ENCODE data around the gene PIAS1. TPM values are rescaled to one million over a fixed set of nuclear protein-coding genes. Genes with fewer than 3 reads are reported as not detected.

Gene PIAS1
- total and polyA plus RNA-seq, 12 donors = 5.8 to 37.9 (median 30.3) TPM

GRCh38 chr15:68148039-68148438 is 93.9 kb downstream of the PIAS1 start:
- TF ChIP-seq, protein P1, sequence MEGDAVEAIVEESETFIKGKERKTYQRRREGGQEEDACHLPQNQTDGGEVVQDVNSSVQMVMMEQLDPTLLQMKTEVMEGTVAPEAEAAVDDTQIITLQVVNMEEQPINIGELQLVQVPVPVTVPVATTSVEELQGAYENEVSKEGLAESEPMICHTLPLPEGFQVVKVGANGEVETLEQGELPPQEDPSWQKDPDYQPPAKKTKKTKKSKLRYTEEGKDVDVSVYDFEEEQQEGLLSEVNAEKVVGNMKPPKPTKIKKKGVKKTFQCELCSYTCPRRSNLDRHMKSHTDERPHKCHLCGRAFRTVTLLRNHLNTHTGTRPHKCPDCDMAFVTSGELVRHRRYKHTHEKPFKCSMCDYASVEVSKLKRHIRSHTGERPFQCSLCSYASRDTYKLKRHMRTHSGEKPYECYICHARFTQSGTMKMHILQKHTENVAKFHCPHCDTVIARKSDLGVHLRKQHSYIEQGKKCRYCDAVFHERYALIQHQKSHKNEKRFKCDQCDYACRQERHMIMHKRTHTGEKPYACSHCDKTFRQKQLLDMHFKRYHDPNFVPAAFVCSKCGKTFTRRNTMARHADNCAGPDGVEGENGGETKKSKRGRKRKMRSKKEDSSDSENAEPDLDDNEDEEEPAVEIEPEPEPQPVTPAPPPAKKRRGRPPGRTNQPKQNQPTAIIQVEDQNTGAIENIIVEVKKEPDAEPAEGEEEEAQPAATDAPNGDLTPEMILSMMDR (IDR thresholded peaks at IDR 0.05) = no peak
- H3K27me3 ChIP-seq = no peaks in the 10 kb centered on the region
- peaks cover 0 to 5% (median 0%) of the 10 kb centered on the region in 9 donors for H3K4me1 ChIP-seq
- 94% methylated on average over 1 of the region's 1 CpG for WGBS, 2 donors
- no peaks in the 10 kb centered on the region for H3K9me3 ChIP-seq
- H3K36me3 ChIP-seq = peaks cover 0 to 74% (median 0%) of the 10 kb centered on the region in 9 donors
- intact Hi-C loops (cut with DNase I) = no loop called here
- H3K4me3 ChIP-seq = no peak overlapping the region
- ATAC-seq = no peak
- no peak for DNase-seq
- no peak overlapping the region for H3K27ac ChIP-seq

DNA sequence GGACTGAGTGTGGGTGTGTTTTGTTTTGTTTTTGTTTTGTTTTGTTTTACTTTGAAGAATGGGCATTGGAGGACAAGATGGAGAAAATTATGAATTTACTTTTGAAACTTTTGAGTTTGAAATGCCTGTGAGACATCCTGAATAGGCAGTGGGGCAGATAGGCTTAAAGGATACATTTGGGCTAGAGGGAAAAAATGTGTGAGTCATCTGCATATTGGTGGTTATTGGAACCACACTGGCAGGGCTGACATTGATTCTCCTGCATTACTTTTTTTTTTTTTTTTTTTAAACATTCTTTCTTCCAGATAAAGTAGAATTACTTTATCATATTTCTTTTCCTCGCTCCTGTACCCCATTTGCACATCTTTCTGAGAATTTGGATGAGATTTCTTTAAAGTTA is 94.9 kb downstream of the PIAS1 start:
- no peak overlapping the region for H3K4me3 ChIP-seq
- H3K9me3 ChIP-seq = no peaks in the 10 kb centered on the region
- no peak overlapping the region for H3K27ac ChIP-seq
- H3K4me1 ChIP-seq = peaks cover 0 to 3% (median 0%) of the 10 kb centered on the region in 9 donors
- 100% methylated on average over 1 of the region's 1 CpG for WGBS, 2 donors
- DNase-seq (no peak), ATAC-seq (no peak)
- H3K27me3 ChIP-seq = no peaks in the 10 kb centered on the region
- intact Hi-C loops (cut with DNase I) = no loop called here
- H3K36me3 ChIP-seq = peaks cover 0 to 76% (median 3%) of the 10 kb centered on the region in 9 donors
- TF ChIP-seq, protein P1 (IDR thresholded peaks at IDR 0.05) = no peak

- intact Hi-C loops (cut with DNase I) = loop anchor here in 8 of 10 donors (5.0 to 10.0 kb wide), 4 partner anchors 93 to 288 kb away; partner anchors contain the start of gene PIAS1 (in 7 of the 8)
- no peak for DNase-seq
- WGBS, 2 donors = 72 to 79% methylated on average over 1 of the region's 1 CpG
- no peaks in the 10 kb centered on the region for H3K27me3 ChIP-seq
- H3K36me3 ChIP-seq = peaks cover 0 to 69% (median 5%) of the 10 kb centered on the region in 9 donors
- no peaks in the 10 kb centered on the region for H3K9me3 ChIP-seq
- ATAC-seq = no peak
- no peak overlapping the region for H3K4me3 ChIP-seq
- no peak overlapping the region for H3K27ac ChIP-seq
- TF ChIP-seq, protein P1 (IDR thresholded peaks at IDR 0.05) = no peak
- H3K4me1 ChIP-seq = peaks cover 0 to 8% (median 0%) of the 10 kb centered on the region in 9 donors
Measured at GRCh38 chr15:68150187-68150586, 96.1 kb downstream of the PIAS1 start.

DNA sequence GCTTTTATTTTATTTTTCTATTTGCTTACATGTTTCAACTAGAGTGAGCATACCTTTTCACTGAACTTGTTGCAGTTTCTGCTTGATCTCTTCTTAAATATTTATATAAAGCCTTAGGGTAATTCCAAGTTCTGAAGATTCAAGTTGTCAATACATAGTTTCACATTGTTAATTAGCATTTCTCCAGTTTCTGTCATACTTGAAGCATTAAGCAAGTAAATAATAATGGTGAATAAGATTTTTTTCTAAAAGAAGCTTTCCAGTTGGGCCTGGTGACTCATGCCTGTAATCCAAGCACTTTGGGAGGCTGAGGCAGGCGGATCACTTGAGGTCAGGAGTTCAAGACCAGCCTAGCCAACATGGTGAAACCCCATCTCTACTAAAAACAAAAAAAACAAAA is 97.2 kb downstream of the PIAS1 start:
- intact Hi-C loops (cut with DNase I) = loop anchor here in 8 of 10 donors (5.0 to 10.0 kb wide), 4 partner anchors 94 to 289 kb away; partner anchors contain the start of gene PIAS1 (in 7 of the 8)
- DNase-seq = no peak

More for the DNA sequence above, 97.2 kb downstream of the PIAS1 start:
- peaks cover 0 to 10% (median 0%) of the 10 kb centered on the region in 9 donors for H3K4me1 ChIP-seq
- TF ChIP-seq, protein P1 (IDR thresholded peaks at IDR 0.05) = no peak
- ATAC-seq = no peak
- H3K36me3 ChIP-seq = peaks cover 0 to 66% (median 5%) of the 10 kb centered on the region in 9 donors
- H3K27me3 ChIP-seq = no peaks in the 10 kb centered on the region
- no peak overlapping the region for H3K27ac ChIP-seq
- H3K4me3 ChIP-seq = no peak overlapping the region
- H3K9me3 ChIP-seq = no peaks in the 10 kb centered on the region
- WGBS, 2 donors = 90 to 100% methylated on average over 1 of the region's 1 CpG

All from heart right ventricle (tissue), 16 donors.